OCI-LY7 (cell line): ENCODE measurements around the gene PARVB. TPM values are rescaled to one million over a fixed set of nuclear protein-coding genes. Genes with fewer than 3 reads are reported as not detected.

Source experiments
- BruUV-seq: library from RNA; stranded (reverse); fragments of 400-500 nt; replicated peaks from 2 replicates; lab custom pipeline; 2021; lab: Mats Ljungman, UMichigan
- CTCF ChIA-PET: fragments of 300-600 bp; sonication (Branson Sonifier 250); formaldehyde crosslinking; loops from one replicate; lab custom pipeline; 2022; ENCODE audit warnings: antibody characterized with exemption; ENCODE audit not compliant: unreplicated experiment; lab: Charles Lee
- POLR2A ChIA-PET: fragments of 300-600 bp; sonication (Branson Sonifier 250); formaldehyde crosslinking; loops from one replicate; lab custom pipeline; 2022; ENCODE audit warnings: antibody characterized with exemption; lab: Charles Lee
- DNase-seq: peaks from one replicate; pipeline ENCODE4 v3.0.0-alpha.2; 2015; ENCODE audit warnings: low spot score
- H2AFZ ChIP-seq: fragments of 200-600 bp; sonication (generic), shearing (Covaris generic); 2 replicates; pipeline ENCODE4 v1.6.1; 2014; ENCODE audit warnings: mild to moderate bottlenecking, antibody characterized with exemption, low read length, moderate library complexity
- H3K27ac ChIP-seq: fragments of 200-600 bp; sonication (generic); 2 replicates; pipeline ENCODE4 v1.5.1; 2014; ENCODE audit warnings: mixed run types, low read depth, mild to moderate bottlenecking, moderate library complexity, low read length, inconsistent platforms; ENCODE audit not compliant: poor library complexity, severe bottlenecking
- H3K36me3 ChIP-seq: fragments of 200-600 bp; sonication (generic); 2 replicates; pipeline ENCODE4 v1.6.1; 2014; ENCODE audit warnings: mild to moderate bottlenecking, antibody characterized with exemption, low read length, moderate library complexity, mixed read lengths; ENCODE audit not compliant: insufficient read depth
- H3K4me1 ChIP-seq: fragments of 200-600 bp; sonication (generic); 2 replicates; pipeline ENCODE4 v1.5.1; 2014; ENCODE audit warnings: mild to moderate bottlenecking, low read length; ENCODE audit not compliant: insufficient read depth, poor library complexity, severe bottlenecking
- H3K4me2 ChIP-seq: fragments of 200-600 bp; sonication (generic); 2 replicates; pipeline ENCODE4 v1.6.1; 2014; ENCODE audit warnings: mild to moderate bottlenecking, low read length
- H3K4me3 ChIP-seq: fragments of 200-600 bp; sonication (generic); 2 replicates; pipeline ENCODE4 v1.5.1; 2014; ENCODE audit warnings: mild to moderate bottlenecking, low read depth, low read length; ENCODE audit not compliant: poor library complexity, severe bottlenecking
- H3K79me2 ChIP-seq: fragments of 200-600 bp; sonication (generic); 2 replicates; pipeline ENCODE4 v1.6.1; 2016; ENCODE audit warnings: low read depth, mild to moderate bottlenecking, low read length, moderate library complexity, mixed read lengths; ENCODE audit not compliant: insufficient read depth
- H3K9me2 ChIP-seq: fragments of 200-600 bp; sonication (generic); 2 replicates; pipeline ENCODE4 v1.6.1; 2016; ENCODE audit warnings: mild to moderate bottlenecking, low read length, mixed read lengths; ENCODE audit not compliant: insufficient read depth
- H3K9me3 ChIP-seq: fragments of 200-600 bp; sonication (generic); 2 replicates; pipeline ENCODE4 v1.6.1; 2014; ENCODE audit warnings: mild to moderate bottlenecking, mixed run types, low read length, mixed read lengths
- H4K20me1 ChIP-seq: fragments of 200-600 bp; sonication (generic); 2 replicates; pipeline ENCODE4 v1.6.1; 2014; ENCODE audit warnings: mild to moderate bottlenecking, antibody characterized with exemption, low read length, moderate library complexity, mixed read lengths; ENCODE audit not compliant: insufficient read depth
- CTCF ChIP-seq: fragments of 200-600 bp; sonication (generic); conservative IDR thresholded peaks from 2 replicates; pipeline ENCODE4 v1.5.1; 2014; ENCODE audit warnings: mild to moderate bottlenecking, antibody characterized with exemption, low read length, moderate library complexity, mixed read lengths
- EZH2phosphoT487 ChIP-seq: fragments of 200-600 bp; sonication (generic); IDR thresholded peaks from 2 replicates; pipeline ENCODE4 v1.6.1; 2018; ENCODE audit warnings: low read depth, borderline replicate concordance, mild to moderate bottlenecking, mixed run types, antibody characterized with exemption, low read length, moderate library complexity, mixed read lengths
- intact Hi-C: fragments of 100-400 bp; cut with micrococcal nuclease; formaldehyde crosslinking; loops from one replicate; pipeline ENCODE4 v1.10.0; 2022; ENCODE audit not compliant: unreplicated experiment
- total RNA-seq, 2 experiments: library from RNA; depleted of rRNA in 1 of 2; stranded (reverse); fragments of >200 nt in 1 of 2; shearing (Covaris generic) in 1 of 2; gene quantifications; 2 replicates each; pipeline ENCODE4 v1.2.3, GENCODE V29; 2014 to 2022

The PARVB gene
- total RNA-seq, 2 experiments from 2014 or later = 0.34 TPM; not detected in 1

- no peaks in the 10 kb centered on the region for H3K9me3 ChIP-seq
- no peak overlapping the region for H3K4me3 ChIP-seq
- H2AFZ ChIP-seq = no peak overlapping the region
- no peaks in the 10 kb centered on the region for H3K36me3 ChIP-seq
- H3K4me1 ChIP-seq = no peaks in the 10 kb centered on the region
- no peak overlapping the region for H3K27ac ChIP-seq
- no peaks in the 10 kb centered on the region for H4K20me1 ChIP-seq
- ChIA-PET CTCF (interaction anchor here (1.0 to 1.7 kb wide), 3 partner anchors 8 to 92 kb away, joined by 4 to 8 read pairs (median 4); no protein-coding TSS in a partner anchor), POLR2A (interaction anchor here (0.8 kb wide), 1 partner anchor 92 kb away, joined by 3 read pairs; no protein-coding TSS in a partner anchor)
- no peaks in the 10 kb centered on the region for H3K9me2 ChIP-seq
- no peaks in the 10 kb centered on the region for H3K79me2 ChIP-seq
- no peak overlapping the region for H3K4me2 ChIP-seq
- peak; percentile 74 for TF ChIP-seq CTCF
- TF ChIP-seq EZH2phosphoT487 = no peak
- intact Hi-C loops = loop anchor here (1.0 to 10.0 kb wide), 2 partner anchors 93 to 479 kb away; no protein-coding TSS in a partner anchor
- DNase-seq = peak; percentile 59
- BruUV-seq = no TSS peak
Measured at GRCh38 chr22:44085743-44086270, 61.7 kb downstream of the PARVB start.

- DNase-seq = no peak
- H3K9me3 ChIP-seq = no peaks in the 10 kb centered on the region
- no peaks in the 10 kb centered on the region for H3K4me1 ChIP-seq
- no peak for TF ChIP-seq CTCF
- no peak for TF ChIP-seq EZH2phosphoT487
- CTCF ChIA-PET = interaction anchor here (1.0 to 1.7 kb wide), 3 partner anchors 9 to 93 kb away, joined by 4 to 8 read pairs (median 4); no protein-coding TSS in a partner anchor
- H3K4me3 ChIP-seq = no peak overlapping the region
- H2AFZ ChIP-seq = no peak overlapping the region
- H3K9me2 ChIP-seq = no peaks in the 10 kb centered on the region
- no peaks in the 10 kb centered on the region for H3K36me3 ChIP-seq
- no peaks in the 10 kb centered on the region for H3K79me2 ChIP-seq
- POLR2A ChIA-PET = interaction anchor here (0.7 to 0.8 kb wide), 2 partner anchors 93 to 382 kb away, joined by 3 read pairs; no protein-coding TSS in a partner anchor
- no peak overlapping the region for H3K27ac ChIP-seq
- no TSS peak for BruUV-seq
- H3K4me2 ChIP-seq = no peak overlapping the region
- H4K20me1 ChIP-seq = no peaks in the 10 kb centered on the region
- intact Hi-C loops = loop anchor here (10.0 kb wide), 1 partner anchor 478 kb away; no protein-coding TSS in a partner anchor
Measured at GRCh38 chr22:44086271-44087088, 62.4 kb downstream of the PARVB start.
